Inferior parietal cortex (tissue), 1 donor: ENCODE results near the gene MFAP3.

ENCODE experiments used
- DNase-seq: peaks from one replicate; pipeline ENCODE4 v3.0.0-alpha.2; 2016; ENCODE audit errors: extremely low spot score

The MFAP3 gene

DNA sequence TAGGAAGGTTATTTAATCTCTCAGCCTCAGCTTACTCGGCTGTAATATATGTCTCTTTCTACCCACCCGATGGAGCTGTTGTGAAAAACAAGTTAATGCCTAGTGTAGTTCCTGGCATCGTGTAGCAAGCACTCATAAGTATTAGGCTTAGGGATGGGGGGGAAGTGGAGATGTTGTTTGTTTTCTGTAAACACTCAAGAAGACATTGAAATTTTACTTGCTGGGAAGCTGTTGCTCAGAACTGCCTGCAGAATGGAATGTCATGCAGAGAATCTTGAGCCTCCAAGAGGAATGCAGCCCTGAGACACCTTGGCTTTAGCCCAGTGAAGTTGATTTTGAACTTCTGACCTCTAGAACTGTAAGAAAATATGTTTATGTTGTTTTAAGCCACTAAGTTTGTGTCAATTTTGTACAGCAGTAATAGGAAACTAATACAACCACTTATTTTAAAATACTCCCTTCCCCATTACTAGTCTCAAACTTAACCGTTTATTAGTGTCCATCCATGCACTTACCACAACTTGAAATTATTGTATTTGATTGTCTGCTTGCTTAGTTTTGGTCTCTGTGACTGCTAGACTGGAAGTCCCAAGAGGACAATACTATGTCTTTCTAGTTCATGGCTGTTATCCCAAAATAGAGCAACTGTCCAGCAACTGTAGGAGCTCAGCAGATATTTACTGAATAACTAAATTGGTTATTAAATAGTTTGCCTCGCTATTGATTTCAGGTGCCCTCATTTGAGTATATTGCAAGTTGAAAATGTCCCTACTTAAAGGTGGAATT lies 53.8 kb downstream of the MFAP3 start:
- DNase-seq, result no peak

DNA sequence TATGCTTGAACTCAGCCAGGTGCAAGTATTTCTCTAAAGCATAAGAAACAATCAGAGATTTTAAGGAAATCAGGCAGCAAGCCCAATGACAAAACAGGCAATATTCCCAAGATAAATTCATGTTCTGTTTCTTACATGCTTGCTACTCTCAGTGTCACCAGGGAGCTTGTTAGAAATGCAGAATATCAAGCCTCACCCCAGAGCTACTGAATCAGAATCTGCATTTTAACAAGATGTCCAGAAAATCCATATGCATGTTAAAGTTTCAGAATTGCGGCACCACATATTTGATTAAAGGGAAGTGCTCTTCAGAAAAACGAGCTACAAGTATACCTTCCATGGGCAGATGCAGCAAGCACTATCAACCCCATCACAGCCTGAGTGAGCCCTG lies 54.4 kb downstream of the MFAP3 start:
- no peak for DNase-seq

DNA sequence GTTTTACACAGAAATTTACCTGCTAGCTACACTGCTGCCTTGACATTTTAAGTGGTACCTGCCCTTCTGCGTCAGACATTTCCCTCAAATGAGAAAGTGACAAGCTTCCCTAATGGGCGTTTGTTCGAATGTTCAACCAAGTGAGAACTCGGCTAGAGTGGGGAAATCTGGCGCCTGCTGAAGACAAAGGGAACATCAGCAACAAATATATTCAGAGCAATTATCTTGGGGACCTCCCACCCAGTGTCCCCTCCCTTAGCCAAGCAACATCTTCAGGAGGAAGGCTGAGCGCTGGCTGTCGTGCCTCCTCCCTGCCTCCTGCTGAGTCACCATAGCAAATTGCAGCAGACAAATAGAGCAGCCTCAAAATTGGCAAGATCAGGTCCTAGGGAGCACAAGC lies 57.1 kb downstream of the MFAP3 start:
- no peak for DNase-seq

DNA sequence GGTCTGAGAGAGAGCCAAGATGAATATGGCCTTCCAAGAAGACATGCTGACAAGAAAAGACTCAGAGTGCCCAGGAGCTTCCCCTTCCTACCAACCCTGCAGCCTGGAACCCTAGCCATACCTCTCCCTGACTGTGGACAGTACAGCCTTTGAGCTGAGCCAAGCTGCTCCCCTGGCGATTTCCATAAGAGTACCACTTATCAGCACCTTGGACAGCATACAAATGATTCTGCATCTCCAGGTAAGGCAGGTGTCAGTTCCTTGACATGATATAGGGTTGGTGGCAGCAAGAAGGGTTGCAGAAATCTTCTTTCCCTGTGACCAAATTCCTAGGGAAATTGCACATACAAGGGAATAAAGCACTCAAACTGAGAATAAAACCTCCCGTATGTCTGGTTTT lies 58.3 kb downstream of the MFAP3 start:
- DNase-seq, result no peak

DNA sequence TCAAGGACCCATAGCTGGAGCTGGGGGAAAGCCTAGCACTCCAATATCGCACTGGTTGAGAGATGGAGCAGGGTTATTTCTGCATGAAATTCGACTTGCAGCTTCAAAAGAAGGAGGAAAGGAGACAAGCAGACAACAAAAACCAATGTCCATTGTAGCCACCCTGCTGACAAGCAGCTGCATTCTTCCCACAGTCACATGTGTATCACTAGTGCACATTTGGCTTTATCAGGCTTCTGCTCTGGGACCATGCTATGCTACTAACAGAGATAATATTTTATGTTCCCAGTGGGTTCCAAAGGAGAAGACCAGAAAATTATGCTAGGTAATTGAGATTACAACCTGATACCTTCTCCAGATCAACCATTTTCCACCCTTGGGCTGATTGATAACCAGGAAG lies 59.7 kb downstream of the MFAP3 start:
- no peak for DNase-seq

DNA sequence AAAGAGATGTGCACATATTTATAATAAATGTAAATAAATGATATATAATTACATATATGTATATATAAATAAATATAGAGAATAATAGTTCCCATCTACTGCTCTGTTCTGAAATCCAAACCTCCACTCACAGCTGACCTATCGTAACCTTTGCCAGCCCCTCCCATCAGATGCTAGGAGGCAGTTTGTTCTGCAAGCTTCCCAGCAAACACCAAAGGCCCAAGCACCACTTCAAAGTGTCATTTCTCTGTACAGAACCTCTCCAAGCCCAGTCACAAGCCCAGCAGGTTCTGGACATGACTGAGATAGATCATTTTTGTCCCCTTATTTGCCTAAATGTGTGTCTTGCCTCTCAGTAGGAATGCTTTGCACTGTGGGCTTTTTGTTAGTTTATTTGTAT lies 62.4 kb downstream of the MFAP3 start:
- no peak for DNase-seq

DNA sequence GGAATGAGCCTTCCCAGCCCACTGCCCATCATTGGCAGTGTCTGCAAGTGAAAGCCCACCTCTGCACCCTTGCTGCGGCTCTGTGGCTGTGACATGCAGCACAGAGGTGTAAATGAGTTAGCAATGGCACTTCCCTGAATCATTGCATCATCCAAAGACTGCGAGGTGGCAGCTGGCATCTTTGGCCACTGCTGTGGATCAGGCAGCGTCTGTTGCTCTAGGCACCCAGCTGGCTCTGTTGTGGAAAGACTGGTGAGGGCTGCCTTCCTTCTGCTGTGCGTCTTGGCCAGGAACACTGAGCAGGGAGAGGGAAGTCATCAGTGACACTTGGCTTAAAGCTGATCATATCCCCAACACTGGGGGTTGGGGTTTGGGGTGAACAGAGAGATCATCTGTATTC lies 64.5 kb downstream of the MFAP3 start:
- DNase-seq, result no peak
